H1 (cell line): ENCODE measurements around the gene CYTH1. TPM values are rescaled to one million over a fixed set of nuclear protein-coding genes. Genes with fewer than 3 reads are reported as not detected.

Experiments used
- CTCF ChIA-PET: fragments of 300-600 bp; sonication (Branson Sonifier 250); formaldehyde crosslinking; loops from one replicate; lab custom pipeline; 2021; ENCODE audit not compliant: partially characterized antibody; lab: Charles Lee
- POLR2A ChIA-PET: fragments of 300-600 bp; sonication (Branson Sonifier 250); formaldehyde crosslinking; loops from one replicate; lab custom pipeline; 2021; ENCODE audit warnings: inconsistent platforms; ENCODE audit not compliant: partially characterized antibody; lab: Charles Lee
- DNase-seq, 2 experiments: peaks; one replicate each; pipeline versions ENCODE4 v3.0.0 to v3.0.0-alpha.2; 2010 to 2022; ENCODE audit warnings: low spot score in 2 of 2, low read depth in 1 of 2, mixed read lengths in 1 of 2
- FAIRE-seq: peaks from 2 replicates; lab custom pipeline; 2011; peaks lifted over from hg19 to GRCh38; lab: Jason Lieb, UNC
- H2AFZ ChIP-seq: 2 replicates; pipeline ENCODE4 v1.8.1; 2012; ENCODE audit warnings: low read length, inconsistent platforms
- H2AK5ac ChIP-seq: 2 replicates; pipeline ENCODE4 v1.6.1; 2013; ENCODE audit warnings: low read depth, low read length
- H2BK120ac ChIP-seq: replicated peaks from 2 replicates; pipeline ENCODE3; 2013; ENCODE audit warnings: low read depth, low read length, inconsistent platforms
- H2BK12ac ChIP-seq: 2 replicates; pipeline ENCODE4 v1.6.1; 2013; ENCODE audit warnings: low read depth, low read length
- H2BK15ac ChIP-seq: 2 replicates; pipeline ENCODE4 v1.6.1; 2013; ENCODE audit warnings: low read length
- H2BK20ac ChIP-seq: 2 replicates; pipeline ENCODE4 v1.6.1; 2013; ENCODE audit warnings: low read length
- H2BK5ac ChIP-seq: 2 replicates; pipeline ENCODE4 v1.6.1; 2013; ENCODE audit warnings: low read depth, low read length
- H3K14ac ChIP-seq: 2 replicates; pipeline ENCODE4 v1.6.1; 2013; ENCODE audit warnings: inconsistent platforms; ENCODE audit not compliant: insufficient read length
- H3K18ac ChIP-seq: 2 replicates; pipeline ENCODE4 v1.6.1; 2013; ENCODE audit warnings: low read length; ENCODE audit errors: extremely low read depth
- H3K23ac ChIP-seq: 2 replicates; pipeline ENCODE4 v1.6.1; 2013; ENCODE audit warnings: inconsistent platforms; ENCODE audit not compliant: insufficient read length
- H3K23me2 ChIP-seq: 2 replicates; pipeline ENCODE4 v1.6.1; 2013; ENCODE audit warnings: low read depth, low read length
- H3K27ac ChIP-seq: 2 replicates; pipeline ENCODE4 v1.6.1; 2011; ENCODE audit warnings: low read depth, low read length, inconsistent platforms
- H3K27me3 ChIP-seq, 4 experiments: replicated peaks in 1 of 4; 1 replicate in 1 of 4; 2 replicates in 3 of 4; pipeline versions ENCODE4 v1.6.1 to v1.8.1; 2011 to 2013; ENCODE audit warnings: low read length in 3 of 4, mild to moderate bottlenecking in 3 of 4, inconsistent platforms in 2 of 4, mixed read lengths in 2 of 4, moderate library complexity in 1 of 4; ENCODE audit not compliant: control insufficient read depth in 3 of 4, insufficient read depth in 3 of 4; ENCODE audit errors: extremely low read depth in 1 of 4
- H3K36me3 ChIP-seq, 4 experiments: 2 replicates each; pipeline versions ENCODE4 v1.6.1 to v1.8.1; 2011 to 2013; ENCODE audit warnings: mild to moderate bottlenecking in 4 of 4, low read length in 3 of 4, moderate library complexity in 2 of 4, control low read depth in 1 of 4, inconsistent platforms in 1 of 4; ENCODE audit not compliant: insufficient read depth in 4 of 4, control insufficient read depth in 2 of 4
- H3K4ac ChIP-seq: replicated peaks from 2 replicates; pipeline ENCODE3; 2013; ENCODE audit warnings: low read length, low read depth, mixed read lengths, inconsistent platforms; ENCODE audit not compliant: insufficient read length
- H3K4me1 ChIP-seq, 4 experiments: replicated peaks in 1 of 4; 1 replicate in 1 of 4; 2 replicates in 3 of 4; pipeline versions ENCODE4 v1.6.1 to v1.8.1; 2011 to 2013; ENCODE audit warnings: low read length in 3 of 4, inconsistent platforms in 2 of 4, mixed read lengths in 1 of 4; ENCODE audit not compliant: insufficient read depth in 4 of 4, control insufficient read depth in 3 of 4
- H3K4me2 ChIP-seq, 2 experiments: 2 replicates each; pipeline versions ENCODE4 v1.6.1 to v1.8.1; 2011 to 2013; ENCODE audit warnings: low read depth in 2 of 2, low read length in 2 of 2, control low read depth in 1 of 2, inconsistent platforms in 1 of 2, mild to moderate bottlenecking in 1 of 2; ENCODE audit not compliant: insufficient read depth in 1 of 2
- H3K4me3 ChIP-seq, 4 experiments: fragments of 200-600, 300-600 bp in 1 of 4; sonication (generic), shearing (Covaris generic), sonication (Bioruptor Twin) in 1 of 4; 2 replicates each; pipeline versions ENCODE4 v1.5.1 to v1.8.1; 2011 to 2016; ENCODE audit warnings: low read length in 4 of 4, low read depth in 3 of 4, control low read depth in 2 of 4, inconsistent platforms in 2 of 4, mild to moderate bottlenecking in 2 of 4, mixed read lengths in 1 of 4, moderate library complexity in 1 of 4; ENCODE audit not compliant: insufficient read depth in 2 of 4; ENCODE audit errors: extremely low read depth in 1 of 4
- H3K56ac ChIP-seq: replicated peaks from 2 replicates; pipeline ENCODE3; 2013; ENCODE audit warnings: low read depth, mild to moderate bottlenecking, mixed read lengths, low read length, inconsistent platforms; ENCODE audit not compliant: insufficient read length
- H3K79me1 ChIP-seq: 2 replicates; pipeline ENCODE4 v1.6.1; 2013; ENCODE audit warnings: low read depth, low read length, control low read depth
- H3K79me2 ChIP-seq, 2 experiments: 2 replicates each; pipeline versions ENCODE4 v1.6.1 to v1.8.1; 2012 to 2013; ENCODE audit warnings: low read length in 2 of 2, mild to moderate bottlenecking in 2 of 2, inconsistent platforms in 1 of 2; ENCODE audit not compliant: insufficient read depth in 2 of 2, control insufficient read depth in 1 of 2
- H3K9ac ChIP-seq, 4 experiments: replicated peaks in 1 of 4; 1 replicate in 1 of 4; 2 replicates in 3 of 4; pipeline versions ENCODE4 v1.6.1 to v1.8.1; 2011 to 2013; ENCODE audit warnings: low read depth in 3 of 4, low read length in 3 of 4, control low read depth in 2 of 4, mild to moderate bottlenecking in 2 of 4, moderate library complexity in 2 of 4, inconsistent platforms in 1 of 4; ENCODE audit errors: extremely low read depth in 1 of 4
- H3K9me3 ChIP-seq, 2 experiments: 2 replicates each; pipeline versions ENCODE4 v1.6.1 to v1.8.1; 2012 to 2013; ENCODE audit warnings: mild to moderate bottlenecking in 2 of 2, moderate library complexity in 2 of 2, control low read depth in 1 of 2, inconsistent platforms in 1 of 2, low read depth in 1 of 2, low read length in 1 of 2, mixed read lengths in 1 of 2; ENCODE audit not compliant: insufficient read depth in 2 of 2
- H4K20me1 ChIP-seq, 2 experiments: replicated peaks in 1 of 2; 2 replicates each; pipeline versions ENCODE3 to v1.8.1; 2011 to 2013; ENCODE audit warnings: inconsistent platforms in 2 of 2, low read length in 2 of 2, mild to moderate bottlenecking in 1 of 2; ENCODE audit not compliant: insufficient read depth in 2 of 2, control insufficient read depth in 1 of 2
- H4K5ac ChIP-seq: 2 replicates; pipeline ENCODE4 v1.6.1; 2013; ENCODE audit warnings: low read length, low read depth, mixed read lengths, inconsistent platforms; ENCODE audit not compliant: insufficient read length
- H4K8ac ChIP-seq: 2 replicates; pipeline ENCODE4 v1.8.0; 2013; ENCODE audit warnings: mild to moderate bottlenecking, moderate library complexity, low read length, inconsistent platforms; ENCODE audit not compliant: insufficient read depth; ENCODE audit errors: extremely low read depth
- H4K91ac ChIP-seq: replicated peaks from 2 replicates; pipeline ENCODE3; 2013; ENCODE audit warnings: low read length, mixed read lengths, inconsistent platforms; ENCODE audit not compliant: insufficient read length
- CEBPB ChIP-seq: IDR thresholded peaks from 2 replicates; pipeline ENCODE4 v1.6.1; 2012; ENCODE audit warnings: low read depth, low read length
- CTCF ChIP-seq, 3 experiments: IDR thresholded peaks; 1 replicate in 2 of 3; 2 replicates in 1 of 3; pipeline versions ENCODE4 v1.5.1 to v1.6.1; 2011; ENCODE audit warnings: low read length in 3 of 3, mild to moderate bottlenecking in 3 of 3, inconsistent platforms in 2 of 3, low read depth in 1 of 3, moderate library complexity in 1 of 3; ENCODE audit not compliant: insufficient read depth in 1 of 3; ENCODE audit errors: control extremely low read depth in 1 of 3
- GTF2F1 ChIP-seq: IDR thresholded peaks from 2 replicates; pipeline ENCODE4 v1.6.1; 2012; ENCODE audit warnings: low read depth, low read length, improper control_type of control experiment, borderline replicate concordance
- JUN ChIP-seq: IDR thresholded peaks from 2 replicates; pipeline ENCODE4 v1.6.1; 2011; ENCODE audit warnings: low read depth, mild to moderate bottlenecking, improper control_type of control experiment, low read length
- RAD21 ChIP-seq, 2 experiments: IDR thresholded peaks in 1 of 2; conservative IDR thresholded peaks in 1 of 2; 2 replicates each; pipeline ENCODE4 v1.6.1; 2011; ENCODE audit warnings: low read depth in 2 of 2, low read length in 2 of 2, improper control_type of control experiment in 1 of 2, inconsistent platforms in 1 of 2, mild to moderate bottlenecking in 1 of 2, moderate library complexity in 1 of 2
- SIRT6 ChIP-seq: IDR thresholded peaks from one replicate; pipeline ENCODE4 v1.7.1; 2012; ENCODE audit warnings: low read length, inconsistent platforms
- SP1 ChIP-seq: IDR thresholded peaks from 2 replicates; pipeline ENCODE4 v1.6.1; 2011; ENCODE audit warnings: low read depth, low read length
- SP4 ChIP-seq: IDR thresholded peaks from 2 replicates; pipeline ENCODE4 v1.6.1; 2012; ENCODE audit warnings: low read length, inconsistent platforms
- WGBS, 2 experiments: shearing (Covaris generic) in 1 of 2; methylation state at CpG; one replicate each; pipeline versions ENCODE4 v1.1.6 to v1.1.7; 2013 to 2015; ENCODE audit warnings: low lambda C conversion rate in 2 of 2, mixed read lengths in 2 of 2, inconsistent platforms in 1 of 2, low coverage in 1 of 2, missing lambda C conversion rate in 1 of 2; ENCODE audit not compliant: insufficient replicate concordance in 2 of 2, insufficient coverage in 1 of 2, insufficient read length in 1 of 2; ENCODE audit errors: extremely low coverage in 1 of 2, missing lambda C conversion rate in 1 of 2; 5-methylcytosine and 5-hydroxymethylcytosine counted together
- polyA plus RNA-seq, 7 experiments: library from polyadenylated mRNA; depleted of rRNA in 3 of 7; stranded (reverse) in 5 of 7; unstranded in 2 of 7; fragments of >200 nt in 5 of 7; fragments of 200-250 nt in 2 of 7; gene quantifications; 1 replicate in 5 of 7; 2 replicates in 1 of 7; 4 replicates in 1 of 7; pipeline versions ENCODE4 v1.2.1 to v1.2.3, GENCODE V29; 2011 to 2013; ENCODE audit warnings: missing spikeins in 2 of 7, mixed read lengths in 2 of 7
- total RNA-seq: library from RNA; stranded (reverse); fragmentation: NEBNext Ultra II Directional; extraction: Animal tissue kit (Norgen Biotek cat#: 25700); gene quantifications from 2 replicates; pipeline ENCODE4 v1.2.1, GENCODE V29; 2021

The CYTH1 gene
- total and polyA plus RNA-seq, 2 of the 8 experiments (the other 6 are each of a cell fraction or from before 2014, with no cell fraction given), result 12.8 to 14.8 TPM

DNA sequence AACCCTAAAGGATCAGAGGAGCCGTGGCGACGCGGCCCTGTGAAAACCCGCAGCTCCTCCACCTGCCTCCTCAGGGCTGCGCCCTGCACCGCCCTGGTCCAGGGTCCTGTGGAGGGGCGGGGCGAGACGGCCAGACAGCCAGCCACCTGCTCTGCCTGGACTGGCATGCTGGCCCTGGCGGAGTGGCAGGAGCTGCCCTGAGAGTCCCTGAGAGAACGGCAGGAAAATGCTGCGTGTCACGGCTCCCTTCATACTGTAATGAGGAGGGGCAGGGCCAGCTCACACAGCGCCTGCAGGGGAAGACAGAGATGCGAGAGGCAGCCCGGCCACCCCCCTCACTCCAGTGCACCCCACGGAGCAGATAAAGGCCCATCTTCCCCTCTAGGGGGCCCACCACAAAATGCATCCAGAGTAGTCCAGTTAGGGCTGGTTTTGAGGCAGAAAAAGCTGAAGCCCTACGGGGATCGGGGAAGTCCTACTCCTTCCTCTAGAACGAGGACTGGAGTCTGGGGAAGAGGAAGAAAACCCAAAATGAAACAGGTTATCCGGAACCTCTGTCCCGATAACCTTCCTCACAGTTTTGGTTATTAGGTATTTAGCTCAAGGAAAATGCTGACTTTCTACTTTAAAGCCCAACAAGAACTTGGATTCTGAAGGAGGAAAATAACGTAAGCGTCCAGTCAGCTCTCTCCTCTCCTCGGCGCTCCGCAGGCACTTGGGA lies 107.3 kb downstream of the CYTH1 start:
- no peak overlapping the region for H2AFZ ChIP-seq
- no peak overlapping the region for H3K56ac ChIP-seq
- H2BK120ac ChIP-seq, result no peak overlapping the region
- no peaks in the 10 kb centered on the region for H3K79me2 ChIP-seq
- H3K18ac ChIP-seq, result no peak overlapping the region
- peak overlapping the region; percentile 86; the same call in 1 of the 2 replicates for H4K8ac ChIP-seq
- H3K4ac ChIP-seq, result no peak overlapping the region
- H2BK20ac ChIP-seq, result no peak overlapping the region
- H3K23me2 ChIP-seq, result no peaks in the 10 kb centered on the region; the same call in 1 of the 2 replicates
- ChIA-PET CTCF (interaction anchor here (0.7 to 3.5 kb wide), 13 partner anchors 9 to 229 kb away, joined by 3 to 24 read pairs (median 4); no protein-coding TSS in a partner anchor), POLR2A (interaction anchor here (0.5 to 1.3 kb wide), 3 partner anchors 11 to 115 kb away, joined by 3 read pairs; no protein-coding TSS in a partner anchor)
- H3K9ac ChIP-seq, result no peak overlapping the region
- TF ChIP-seq GTF2F1 (no peak), RAD21 (IDR thresholded peaks at IDR 0.05 in 1 of 2, conservative IDR thresholded peaks at IDR 0.05 in 1 of 2; ENCODE audit: low read depth in 2 of 2, low read length in 2 of 2) (peak in 1 of 2 experiments; percentile 18; a peak in 1 of 4 replicates), SIRT6 (no peak), CTCF (IDR thresholded peaks at IDR 0.05; ENCODE audit: control extremely low read depth in 1 of 3, insufficient read depth in 1 of 3, low read depth in 1 of 3, low read length in 3 of 3) (peak; percentile 24 to 31 (median 30); a peak in 3 of 4 replicates), CEBPB (no peak), SP1 (no peak), JUN (no peak), SP4 (no peak)
- no peaks in the 10 kb centered on the region for H3K4me1 ChIP-seq
- 0 out of 4 replicates have a peak, but pooled peaks cover 0 to 3% of the 10 kb centered on the region in 2 experiments for H3K9me3 ChIP-seq
- no peak overlapping the region for H2BK15ac ChIP-seq
- 89% methylated on average over 27 of the region's 28 CpGs; no CpG with 5 or more reads in 1 of the 2 experiments for WGBS, 2 experiments
- DNase-seq, result peak in 1 of 2 experiments; percentile 64
- no peak overlapping the region for H4K5ac ChIP-seq
- no peak overlapping the region for H3K4me3 ChIP-seq
- H3K27ac ChIP-seq, result no peak overlapping the region
- no peaks in the 10 kb centered on the region for H3K79me1 ChIP-seq
- H4K91ac ChIP-seq, result no peak overlapping the region
- no peak overlapping the region for H2AK5ac ChIP-seq
- peaks cover 0 to 2% (median 0%) of the 10 kb centered on the region in 4 experiments; a peak in 3 of 8 replicates for H3K36me3 ChIP-seq
- no peak overlapping the region for H3K4me2 ChIP-seq
- no peak overlapping the region for H2BK12ac ChIP-seq
- no peak for FAIRE-seq
- H3K23ac ChIP-seq, result no peak overlapping the region
- H3K14ac ChIP-seq, result no peak overlapping the region
- H4K20me1 ChIP-seq, result peaks cover 0 to 3% of the 10 kb centered on the region in 2 experiments
- no peaks in the 10 kb centered on the region for H3K27me3 ChIP-seq
- H2BK5ac ChIP-seq, result no peak overlapping the region
